CD4-positive, alpha-beta T cell treated with Interleukin-10 for 1 hour (primary cell): ENCODE data around the gene GPRIN3.
"Not testable (repeated sequence)": the region's sequence is repeated elsewhere in the genome, so short reads cannot be mapped to it uniquely, and the experiment has no call there.

Source experiments
- DNase-seq: peaks from one replicate; pipeline ENCODE4 v3.0.0-alpha.2; 2020

The GPRIN3 gene

GRCh38 chr4:89212666-89213381 lies 94.8 kb downstream of the GPRIN3 start:
- DNase-seq: no peak

- DNase-seq: no peak
Observed at GRCh38 chr4:89204624-89205023, 103.0 kb downstream of the GPRIN3 start.

- DNase-seq: no peak
Observed at GRCh38 chr4:89203902-89204301, 103.7 kb downstream of the GPRIN3 start.

- not testable (repeated sequence) for DNase-seq
Observed at GRCh38 chr4:89199394-89199793, 108.2 kb downstream of the GPRIN3 start.

GRCh38 chr4:89197920-89198319 lies 109.7 kb downstream of the GPRIN3 start:
- no peak for DNase-seq

- no peak for DNase-seq
Observed at GRCh38 chr4:89196745-89197144, 110.9 kb downstream of the GPRIN3 start.

GRCh38 chr4:89196056-89196674 lies 111.4 kb downstream of the GPRIN3 start:
- no peak for DNase-seq

- DNase-seq: no peak
Observed at GRCh38 chr4:89193843-89194242, 113.8 kb downstream of the GPRIN3 start.
